Activated T-cell treated with anti-CD3 and anti-CD28 coated beads for 48 hours (primary cell): ENCODE measurements around the gene NUMBL.
"Not testable (repeated sequence)": the region's sequence is repeated elsewhere in the genome, so short reads cannot be mapped to it uniquely, and the experiment has no call there.

Experiments used
- DNase-seq: peaks from one replicate; pipeline ENCODE4 v3.0.0-alpha.2; 2020; ENCODE audit warnings: low read depth

The NUMBL gene

GRCh38 chr19:40662925-40663694 lies 27.3 kb downstream of the NUMBL start:
- DNase-seq: peak; percentile 91

GRCh38 chr19:40661616-40662015 lies 28.8 kb downstream of the NUMBL start:
- no peak for DNase-seq

DNA sequence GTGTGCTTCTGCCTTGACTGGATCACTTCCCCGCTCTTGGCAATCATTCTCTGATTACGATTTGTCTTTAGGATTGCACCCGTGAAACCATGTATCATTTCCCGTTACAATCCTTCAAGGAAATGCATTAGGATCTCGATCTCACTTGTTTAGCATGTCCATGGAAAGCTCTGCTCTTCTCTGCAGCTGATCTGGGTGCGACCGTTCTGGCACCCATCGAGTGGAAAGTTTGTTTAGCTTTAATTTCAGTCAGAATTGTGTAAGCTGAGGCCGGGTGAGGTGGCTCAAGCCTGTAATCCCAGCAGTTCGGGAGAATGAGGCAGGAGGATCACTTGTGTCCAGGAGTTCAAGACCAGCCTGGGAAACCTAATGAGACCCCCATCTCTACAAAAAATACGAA lies 30.9 kb downstream of the NUMBL start:
- DNase-seq: no peak

GRCh38 chr19:40659116-40659515 lies 31.3 kb downstream of the NUMBL start:
- no peak for DNase-seq

GRCh38 chr19:40658031-40658430 lies 32.4 kb downstream of the NUMBL start:
- DNase-seq: no peak

- DNase-seq: not testable (repeated sequence)
Observed at GRCh38 chr19:40655684-40656083, 34.8 kb downstream of the NUMBL start.

- DNase-seq: not testable (repeated sequence)
Observed at GRCh38 chr19:40652303-40652702, 38.1 kb downstream of the NUMBL start.

- no peak for DNase-seq
Observed at GRCh38 chr19:40650749-40651305, 39.6 kb downstream of the NUMBL start.

GRCh38 chr19:40649903-40650675 lies 40.4 kb downstream of the NUMBL start:
- DNase-seq: not testable (repeated sequence)

DNA sequence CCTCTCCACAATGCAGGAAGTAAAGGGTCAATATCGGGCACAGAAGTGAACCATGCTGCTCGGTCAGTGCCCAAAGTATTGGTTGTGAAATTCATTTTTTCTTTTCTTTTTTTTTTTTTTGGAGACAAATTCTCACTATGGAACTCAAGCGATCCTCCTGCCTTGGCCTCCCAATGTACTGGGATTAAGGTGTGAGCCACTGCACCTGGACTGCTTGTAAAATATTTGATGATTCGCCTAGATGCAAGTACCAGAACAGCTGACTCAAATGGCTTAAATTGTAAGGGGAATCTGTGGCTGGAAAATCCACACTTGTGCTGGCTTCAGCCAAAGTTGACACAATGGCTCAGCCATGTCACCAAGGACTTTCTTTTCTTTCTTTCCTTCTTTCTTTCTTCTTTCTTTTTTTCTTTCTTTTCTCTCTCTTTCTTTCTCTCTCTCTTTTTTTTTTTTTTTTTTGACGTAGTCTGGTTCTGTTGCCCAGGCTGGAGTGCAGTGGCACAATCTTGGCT lies 43.7 kb downstream of the NUMBL start:
- DNase-seq: no peak

DNA sequence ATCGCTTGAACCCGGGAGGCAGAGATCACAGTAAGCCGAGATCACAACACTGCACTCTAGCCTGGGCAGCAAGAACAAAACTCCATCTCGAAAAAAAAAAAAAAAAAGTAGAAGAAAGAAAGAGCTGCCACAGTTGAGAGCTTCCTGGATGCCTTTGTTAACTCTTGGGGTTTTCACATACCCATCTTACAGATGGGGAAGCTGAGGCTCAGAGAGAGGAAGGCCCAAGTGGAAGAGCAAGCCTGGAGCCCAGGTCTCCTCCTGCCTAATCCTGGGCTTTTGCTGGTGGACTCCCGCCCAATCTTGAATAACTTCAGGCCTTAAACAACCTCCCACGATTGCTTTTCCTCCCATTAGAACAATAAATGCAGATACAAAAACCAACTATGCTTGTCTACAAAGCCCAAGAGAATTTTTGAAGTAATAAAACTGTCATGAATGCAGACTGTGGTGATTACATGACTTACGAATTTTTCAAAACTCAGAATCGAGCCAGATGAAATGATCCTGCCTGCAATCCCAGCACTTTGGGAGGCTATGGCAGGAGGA lies 47.6 kb downstream of the NUMBL start:
- no peak for DNase-seq

DNA sequence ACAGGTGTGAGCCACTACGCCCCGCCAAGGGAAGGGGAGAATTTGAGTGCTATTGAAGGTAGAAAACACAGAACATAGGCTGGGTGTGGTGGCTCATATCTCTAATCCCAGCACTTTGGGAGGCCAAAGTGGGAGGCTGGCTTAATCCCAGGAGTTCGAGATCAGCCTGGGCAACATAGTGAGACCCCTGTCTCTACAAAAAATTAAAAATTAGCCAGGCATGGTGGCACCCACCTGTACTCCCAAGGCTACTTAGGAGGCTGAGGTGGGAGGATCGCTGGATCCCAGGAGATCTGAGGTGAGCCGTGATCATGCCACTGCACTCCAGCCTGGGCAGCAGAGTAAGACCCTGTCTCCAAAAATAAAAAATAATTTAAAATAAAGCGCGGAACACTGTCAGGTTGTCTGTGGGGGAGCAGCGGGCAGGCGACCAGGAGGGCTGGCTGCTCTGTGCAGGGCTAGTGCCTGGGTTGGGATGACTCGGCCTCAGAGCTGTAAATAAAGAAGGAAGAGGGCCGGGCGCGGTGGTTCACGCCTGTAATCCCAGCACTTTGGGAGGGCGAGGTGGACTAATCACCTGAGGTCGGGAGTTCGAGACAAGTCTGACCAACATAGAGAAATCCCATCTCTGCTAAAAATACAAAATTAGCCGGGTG lies 48.3 kb downstream of the NUMBL start:
- DNase-seq: no peak

DNA sequence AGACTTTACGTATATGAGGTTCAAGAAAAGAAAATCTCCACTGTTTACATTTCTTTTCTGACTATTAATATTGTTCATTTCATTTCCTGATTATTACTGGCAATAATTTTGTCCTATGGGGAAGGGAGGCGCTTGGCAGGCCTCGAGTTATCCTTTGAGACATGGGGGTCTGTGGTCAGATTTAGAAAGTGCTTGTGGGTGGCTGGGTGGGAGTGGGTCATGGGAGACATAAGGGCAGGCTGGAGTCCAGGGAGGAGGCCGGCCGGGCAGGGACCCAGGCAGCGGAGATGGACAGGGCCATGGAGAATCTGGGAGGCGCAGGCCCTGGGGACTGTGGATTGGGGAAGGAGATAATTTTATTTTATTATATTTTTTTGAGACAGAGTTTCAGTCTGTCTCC lies 49.2 kb downstream of the NUMBL start:
- DNase-seq: no peak

GRCh38 chr19:40640744-40641143 lies 49.7 kb downstream of the NUMBL start:
- no peak for DNase-seq

DNA sequence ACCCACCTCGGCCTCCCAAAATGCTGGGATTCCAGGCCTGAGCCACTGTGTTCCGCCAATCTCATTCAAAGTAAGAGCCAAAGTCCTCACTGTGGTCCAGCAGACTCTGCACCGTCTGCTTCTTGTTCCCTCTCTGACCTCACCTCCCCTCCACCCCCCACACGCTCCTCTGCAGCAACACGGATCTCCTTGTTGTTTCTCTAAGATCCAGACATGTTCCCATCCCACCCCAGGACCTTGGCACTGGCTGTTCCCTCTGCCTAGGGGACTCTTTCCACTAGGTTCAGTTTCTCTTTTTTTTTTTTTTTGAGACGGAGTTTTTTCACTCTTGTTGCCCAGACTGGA lies 50.8 kb downstream of the NUMBL start:
- no peak for DNase-seq

DNA sequence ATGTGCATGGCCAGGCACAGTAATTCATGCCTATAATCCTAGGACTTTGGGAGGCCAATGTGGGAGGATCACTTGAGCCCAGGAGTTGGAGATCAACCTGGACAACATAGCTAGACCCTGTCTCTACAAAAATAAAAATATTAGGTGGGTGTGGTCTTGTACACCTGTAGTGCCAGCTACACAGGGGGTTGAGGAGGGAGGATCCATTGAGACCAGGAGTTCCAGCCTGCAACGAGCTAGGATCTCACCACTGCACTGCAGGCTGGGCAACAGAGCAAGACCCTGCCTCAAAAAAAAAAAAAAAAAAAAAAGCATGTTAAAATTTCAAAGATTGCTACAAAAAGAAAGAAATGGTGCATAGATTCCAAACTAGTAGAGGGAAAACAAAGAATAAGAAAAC lies 52.1 kb downstream of the NUMBL start:
- no peak for DNase-seq

GRCh38 chr19:40633207-40633606 lies 57.2 kb downstream of the NUMBL start:
- DNase-seq: no peak

GRCh38 chr19:40632311-40633036 lies 58.0 kb downstream of the NUMBL start:
- DNase-seq: no peak

DNA sequence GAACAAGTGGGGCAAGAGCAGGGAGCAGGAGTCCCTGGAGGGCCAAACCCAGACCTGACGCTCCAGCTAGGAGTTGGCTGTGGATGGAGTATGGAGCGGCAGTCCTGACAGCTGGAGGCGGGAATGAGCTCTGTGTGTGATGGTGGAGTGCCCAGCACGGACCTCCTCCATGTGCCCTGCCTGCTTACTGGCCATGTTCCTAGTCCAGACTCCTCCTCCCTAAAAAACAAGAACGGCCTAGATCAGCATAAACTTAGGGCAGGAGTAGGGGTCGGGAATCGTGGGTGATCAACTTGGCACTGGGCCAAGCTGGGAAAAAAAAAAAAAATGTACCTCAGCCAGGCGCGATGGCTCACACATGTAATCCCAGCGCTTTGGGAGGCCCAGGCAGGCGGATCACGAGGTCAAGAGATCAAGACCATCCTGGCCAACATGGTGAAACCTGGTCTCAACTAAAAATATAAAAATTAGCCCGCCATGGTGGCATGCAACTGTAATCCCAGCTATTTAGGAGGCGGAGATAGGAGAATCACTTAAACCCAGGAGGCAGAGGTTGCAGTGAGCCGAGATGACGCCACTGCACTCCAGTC lies 59.8 kb downstream of the NUMBL start:
- no peak for DNase-seq

DNA sequence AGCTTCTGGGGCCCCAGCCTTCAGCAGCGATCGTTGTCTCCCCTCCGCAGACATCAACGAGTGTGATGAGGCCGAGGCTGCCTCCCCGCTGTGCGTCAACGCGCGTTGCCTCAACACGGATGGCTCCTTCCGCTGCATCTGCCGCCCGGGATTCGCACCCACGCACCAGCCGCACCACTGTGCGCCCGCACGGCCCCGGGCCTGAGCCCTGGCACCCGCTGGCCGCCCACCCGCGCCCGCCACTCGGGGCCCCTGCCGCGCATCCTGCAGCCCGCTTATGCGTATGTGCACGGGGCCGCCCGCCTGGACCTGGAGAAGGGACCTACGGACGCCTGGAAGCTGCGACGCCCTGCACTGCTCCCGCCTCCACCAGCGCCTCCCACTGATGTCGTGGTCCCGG lies 61.1 kb downstream of the NUMBL start:
- DNase-seq: no peak
